Suppressor macrophage treated with lipopolysaccharide for 4 hours (primary cell): ENCODE data around the gene ATP6V1G3.
"Not testable (repeated sequence)": the region's sequence is repeated elsewhere in the genome, so short reads cannot be mapped to it uniquely, and the experiment has no call there.

Experiments used
- DNase-seq: peaks from one replicate; pipeline ENCODE4 v3.0.0-alpha.2; 2020

The ATP6V1G3 gene

DNA sequence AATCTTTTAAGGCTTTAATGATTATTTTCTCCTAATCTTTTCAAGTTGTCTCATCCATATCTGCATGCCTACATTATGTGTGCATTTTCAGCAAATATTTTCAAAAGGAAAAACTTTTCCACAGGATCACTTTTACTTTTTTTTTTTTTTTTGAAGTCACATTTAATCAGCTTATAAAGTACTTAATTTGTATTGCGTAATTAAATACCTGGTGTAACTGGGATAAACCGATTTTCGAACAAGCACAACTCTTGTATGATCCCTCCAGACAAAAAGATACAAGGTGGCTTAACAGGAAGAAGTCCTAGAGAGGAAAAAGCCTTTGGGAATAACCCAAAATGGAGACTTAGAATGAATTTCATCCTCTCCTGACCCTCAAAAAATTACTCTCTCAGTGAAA, 1.3 kb upstream of the ATP6V1G3 start:
- no peak for DNase-seq

DNA sequence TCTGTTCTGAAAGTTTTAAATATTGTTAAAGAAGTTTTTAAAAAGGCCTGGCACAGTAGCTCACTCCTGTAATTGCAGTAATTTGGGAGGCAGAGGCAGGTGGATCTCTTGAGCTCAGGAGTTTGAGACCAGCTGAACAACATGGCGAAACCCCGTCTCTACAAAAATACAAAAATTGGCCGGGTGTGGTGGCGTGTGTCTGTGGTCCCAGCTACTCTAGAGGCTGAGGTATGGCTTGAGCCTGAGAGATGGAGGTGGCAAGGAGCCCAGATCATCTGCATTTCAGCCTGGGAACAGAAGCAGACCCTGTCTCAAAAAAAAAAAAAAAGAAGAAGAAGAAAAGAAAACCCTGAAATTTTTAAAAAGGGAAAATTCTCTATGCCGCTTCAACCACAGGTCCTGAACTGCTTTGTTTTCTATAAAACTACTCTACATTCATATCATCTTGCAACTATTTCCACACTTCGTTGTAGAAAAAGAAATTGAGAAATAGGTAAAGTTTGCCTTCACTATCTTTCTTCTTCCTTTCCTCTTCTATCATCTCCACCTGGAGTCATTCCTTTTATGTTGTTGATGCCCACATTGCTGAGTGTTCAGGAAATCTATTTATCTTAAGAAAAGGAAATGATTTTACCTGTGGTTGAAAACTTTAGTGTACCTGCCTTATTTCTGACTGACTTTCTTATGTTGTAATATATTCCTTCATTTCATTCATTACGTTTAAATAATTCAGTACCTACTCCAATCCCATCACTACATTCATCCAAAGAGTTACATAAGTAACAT, 1.7 kb downstream of the ATP6V1G3 start:
- no peak for DNase-seq

DNA sequence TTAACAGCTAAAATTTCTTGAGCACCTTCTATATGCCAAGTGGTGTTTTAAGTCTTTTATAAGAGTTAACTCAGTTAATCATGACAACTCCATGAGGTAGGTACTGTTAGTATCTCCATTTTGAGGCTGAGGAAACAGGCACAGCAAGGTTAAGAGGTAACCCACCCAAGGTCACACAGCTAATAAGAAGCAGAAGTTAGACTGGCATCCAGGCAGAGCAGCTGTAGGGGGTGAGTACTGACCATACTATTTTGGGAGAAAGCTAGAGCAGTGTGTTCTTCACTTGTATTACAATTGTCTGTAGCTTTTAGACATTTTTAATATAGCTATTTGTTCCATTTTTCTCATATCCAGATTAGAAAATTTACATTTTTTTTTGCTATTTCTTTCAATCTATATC, 4.8 kb downstream of the ATP6V1G3 start:
- no peak for DNase-seq

DNA sequence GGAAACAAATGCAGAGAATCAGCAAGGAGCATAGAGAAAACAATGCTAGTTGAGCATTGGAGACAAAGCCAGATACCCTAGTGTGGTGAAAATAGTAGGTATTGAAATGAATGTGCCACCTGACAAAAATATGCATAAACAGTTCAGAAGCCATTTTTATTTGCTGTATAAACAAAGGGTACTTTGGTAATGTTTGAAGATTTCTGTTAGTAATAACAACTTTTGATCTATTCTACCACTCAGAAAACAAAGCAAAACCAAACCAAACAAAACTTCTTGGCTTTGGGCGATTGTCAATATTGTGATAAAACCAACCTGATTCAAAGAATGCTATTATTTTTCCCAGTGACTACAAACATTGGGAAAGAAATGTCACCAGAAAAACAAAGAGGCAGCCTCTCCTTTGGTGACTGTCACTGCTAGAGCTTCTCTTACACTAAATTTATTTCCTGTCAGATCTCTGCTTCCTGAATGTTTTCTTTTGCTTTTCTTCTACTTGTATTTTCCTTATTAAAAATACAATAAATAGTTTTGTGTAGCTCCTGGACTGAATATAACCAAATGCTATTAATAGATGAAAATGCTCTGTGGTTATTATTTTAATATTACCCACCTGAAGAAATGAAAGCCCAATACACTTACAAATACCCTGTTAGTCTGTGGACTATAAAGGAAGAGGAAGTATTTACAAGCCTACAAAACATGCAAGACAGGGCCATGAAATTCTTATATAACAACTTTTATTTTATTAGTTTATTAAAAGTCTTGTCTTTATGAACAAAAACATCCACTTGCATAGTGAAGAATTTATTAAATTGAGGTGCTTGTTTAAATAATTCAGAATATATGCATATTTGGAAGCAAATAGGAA, 5.7 kb downstream of the ATP6V1G3 start:
- DNase-seq: no peak

DNA sequence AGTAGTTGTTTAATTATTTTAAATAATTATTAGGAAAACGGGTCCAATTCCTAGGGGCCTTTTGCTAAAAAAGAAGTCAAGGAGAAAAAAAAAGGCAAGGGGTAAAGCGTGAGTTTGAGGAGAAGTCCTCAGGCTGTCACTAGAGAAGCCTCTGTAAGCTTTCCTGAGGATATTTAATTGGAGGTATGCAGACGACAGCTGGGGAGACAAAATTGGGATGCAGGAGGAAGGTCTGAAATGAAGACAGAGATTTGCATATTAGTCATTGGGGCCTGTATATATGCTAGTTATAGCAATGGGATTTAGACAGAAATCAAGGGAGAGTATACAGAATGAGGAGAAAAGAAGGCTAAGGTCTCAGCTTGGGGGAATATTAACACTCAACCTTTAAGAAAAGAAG, 8.6 kb downstream of the ATP6V1G3 start:
- no peak for DNase-seq

DNA sequence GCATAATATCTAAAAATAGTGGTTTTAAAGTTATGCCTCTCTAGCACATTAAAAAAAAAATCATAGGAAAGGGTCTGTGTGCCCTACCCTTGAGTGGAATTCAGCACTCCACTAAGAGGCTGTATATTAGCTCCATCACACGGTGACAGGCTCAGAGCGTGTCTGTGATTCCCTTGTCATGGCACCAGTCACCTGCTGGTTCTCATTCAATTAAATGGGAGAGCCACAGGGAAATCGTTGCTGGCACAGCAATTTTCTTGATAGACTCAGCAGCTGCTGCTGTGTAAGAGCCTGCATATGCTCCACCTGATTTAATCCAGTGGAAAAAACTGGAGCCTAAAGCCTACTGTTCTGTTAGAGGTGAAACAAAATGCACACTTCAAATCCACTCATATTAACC, 9.5 kb downstream of the ATP6V1G3 start:
- no peak for DNase-seq

DNA sequence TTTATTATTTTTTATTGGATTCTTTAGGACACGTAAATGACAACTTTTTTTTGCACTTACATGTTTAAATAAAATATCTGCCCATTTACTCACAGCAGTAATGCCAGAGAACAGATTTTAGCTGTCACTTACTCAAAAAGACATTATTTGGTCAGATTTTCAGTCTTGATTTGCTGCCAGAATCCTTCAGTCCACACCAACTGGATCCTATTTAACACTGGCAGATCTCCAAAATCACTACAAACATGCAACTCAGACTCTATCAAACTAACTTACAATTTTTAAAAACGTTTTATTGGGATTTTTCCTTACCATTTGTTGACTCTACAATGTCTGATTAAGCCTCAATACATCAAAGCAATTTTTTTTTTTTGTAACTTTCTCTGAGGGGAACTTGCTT, 11.1 kb downstream of the ATP6V1G3 start:
- DNase-seq: no peak

DNA sequence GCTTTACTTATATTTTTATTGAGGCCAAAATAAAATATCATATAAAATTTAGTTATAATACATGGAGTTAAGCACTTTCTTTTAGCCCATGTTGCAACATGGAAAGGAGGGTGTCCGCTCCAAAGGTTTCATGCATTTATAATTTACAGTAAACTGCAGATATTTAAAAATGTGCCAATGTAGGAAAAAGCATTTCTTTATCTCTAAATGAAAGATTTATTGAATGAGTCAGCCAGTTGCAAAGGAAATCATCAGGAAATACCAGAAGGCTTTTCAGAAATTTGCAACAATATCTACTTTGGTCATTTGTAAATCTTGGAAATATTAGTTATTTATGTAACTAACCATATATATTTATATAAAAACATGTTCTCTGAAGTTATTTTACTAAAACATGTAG, 12.1 kb downstream of the ATP6V1G3 start:
- DNase-seq: no peak

DNA sequence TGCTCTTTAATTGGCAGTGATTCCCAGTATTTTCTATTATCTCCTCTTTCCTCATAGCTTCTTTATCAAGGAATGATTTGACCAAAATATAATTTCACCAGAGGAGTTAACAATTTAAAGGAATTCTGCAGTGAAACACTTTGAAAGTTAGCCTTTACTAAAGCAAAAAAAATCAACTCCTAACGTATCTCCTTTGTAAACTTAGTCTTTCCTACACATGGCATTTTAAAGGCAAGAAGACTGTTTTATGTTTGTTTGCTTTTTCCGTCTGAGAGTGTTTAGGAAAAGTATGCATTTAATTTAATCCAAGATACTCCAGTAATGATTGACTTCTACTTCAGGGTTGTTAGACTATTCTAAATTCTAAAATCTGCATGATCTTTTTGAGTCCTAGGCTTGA, 15.9 kb downstream of the ATP6V1G3 start:
- DNase-seq: no peak

DNA sequence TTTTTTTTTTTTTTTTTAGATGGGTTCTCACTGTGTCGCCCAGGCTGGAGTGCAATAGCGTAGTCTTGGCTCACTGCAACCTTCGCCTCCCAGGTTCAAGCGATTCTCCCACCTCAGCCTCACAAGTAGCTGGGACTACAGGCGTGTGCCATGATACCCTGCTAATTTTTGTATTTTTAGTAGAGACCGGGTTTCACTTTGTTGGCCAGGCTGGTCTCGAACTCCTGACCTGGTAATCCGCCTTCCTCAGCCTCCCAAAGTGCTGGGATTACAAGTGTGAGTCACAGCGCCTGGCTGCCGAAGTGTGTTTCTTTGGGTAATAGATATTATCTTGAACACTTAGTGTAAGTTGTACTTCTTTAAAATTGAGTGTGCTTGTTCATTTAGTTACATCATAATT, 16.4 kb downstream of the ATP6V1G3 start:
- DNase-seq: not testable (repeated sequence)

DNA sequence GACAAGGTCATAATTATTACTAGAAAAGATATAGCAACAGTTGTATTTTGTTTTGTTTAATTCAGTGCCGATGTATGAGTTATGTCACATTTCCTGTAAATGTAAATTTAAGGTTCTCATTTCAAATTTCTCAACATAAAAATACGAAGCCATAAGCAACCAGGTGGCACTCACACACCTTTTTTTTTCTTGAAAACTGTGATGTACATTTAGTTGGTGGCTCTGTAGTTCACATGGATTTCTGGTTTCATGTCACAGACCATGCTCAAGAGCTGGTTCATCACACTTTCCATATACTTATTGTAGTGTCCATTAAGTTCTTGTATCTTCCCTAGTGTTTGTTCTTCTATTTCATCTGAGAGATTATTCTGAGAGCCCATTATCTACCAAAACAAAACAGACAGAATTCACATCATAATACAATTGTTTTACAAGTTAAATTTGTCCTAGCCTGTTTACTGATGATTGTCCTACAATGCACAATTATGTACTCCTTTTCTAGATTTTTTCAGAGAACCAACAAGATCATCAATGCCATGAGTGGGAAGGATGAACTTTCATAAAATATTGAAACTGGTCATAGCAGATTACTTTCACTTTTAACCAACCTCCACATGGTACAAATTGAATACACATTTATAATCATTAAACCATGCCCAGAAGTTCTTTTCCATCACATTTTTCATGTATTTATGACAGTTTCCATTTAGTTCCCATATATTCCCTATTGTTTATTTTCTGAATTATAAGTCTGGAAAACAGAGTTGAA, 17.1 kb downstream of the ATP6V1G3 start:
- no peak for DNase-seq

DNA sequence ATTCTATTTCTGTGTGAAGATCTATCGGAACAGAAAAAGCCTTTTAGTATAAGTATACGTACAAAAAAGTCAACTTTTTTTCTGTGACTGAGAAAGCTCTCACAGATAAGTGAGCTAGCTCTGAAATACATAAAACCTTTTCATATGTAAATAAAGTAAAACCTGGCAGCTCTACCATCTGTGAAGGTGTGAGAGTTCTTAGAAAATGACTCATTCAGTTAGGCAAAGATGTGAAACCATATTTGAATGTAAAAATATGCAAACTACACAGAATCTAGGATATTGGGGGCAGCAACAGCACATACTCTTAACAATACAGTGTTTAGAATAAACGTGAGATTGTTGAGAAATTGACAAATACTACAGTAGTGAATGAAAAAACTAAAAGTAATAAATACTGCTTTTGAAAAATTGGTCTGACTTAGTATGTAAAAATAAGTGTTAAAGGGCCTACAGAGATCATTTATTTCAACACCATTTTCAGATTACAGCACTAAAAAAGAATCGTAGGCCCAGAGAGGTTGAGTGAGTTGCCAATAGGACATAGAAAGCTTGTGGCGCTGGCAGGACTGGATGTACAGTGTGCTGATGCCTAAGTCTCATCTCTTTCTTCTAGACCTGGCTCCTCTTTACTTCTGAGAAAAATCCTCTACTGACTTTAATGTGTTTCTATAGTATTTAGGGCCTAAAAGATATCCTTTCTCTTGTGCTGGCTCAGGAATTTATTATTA, 19.8 kb downstream of the ATP6V1G3 start:
- DNase-seq: no peak

DNA sequence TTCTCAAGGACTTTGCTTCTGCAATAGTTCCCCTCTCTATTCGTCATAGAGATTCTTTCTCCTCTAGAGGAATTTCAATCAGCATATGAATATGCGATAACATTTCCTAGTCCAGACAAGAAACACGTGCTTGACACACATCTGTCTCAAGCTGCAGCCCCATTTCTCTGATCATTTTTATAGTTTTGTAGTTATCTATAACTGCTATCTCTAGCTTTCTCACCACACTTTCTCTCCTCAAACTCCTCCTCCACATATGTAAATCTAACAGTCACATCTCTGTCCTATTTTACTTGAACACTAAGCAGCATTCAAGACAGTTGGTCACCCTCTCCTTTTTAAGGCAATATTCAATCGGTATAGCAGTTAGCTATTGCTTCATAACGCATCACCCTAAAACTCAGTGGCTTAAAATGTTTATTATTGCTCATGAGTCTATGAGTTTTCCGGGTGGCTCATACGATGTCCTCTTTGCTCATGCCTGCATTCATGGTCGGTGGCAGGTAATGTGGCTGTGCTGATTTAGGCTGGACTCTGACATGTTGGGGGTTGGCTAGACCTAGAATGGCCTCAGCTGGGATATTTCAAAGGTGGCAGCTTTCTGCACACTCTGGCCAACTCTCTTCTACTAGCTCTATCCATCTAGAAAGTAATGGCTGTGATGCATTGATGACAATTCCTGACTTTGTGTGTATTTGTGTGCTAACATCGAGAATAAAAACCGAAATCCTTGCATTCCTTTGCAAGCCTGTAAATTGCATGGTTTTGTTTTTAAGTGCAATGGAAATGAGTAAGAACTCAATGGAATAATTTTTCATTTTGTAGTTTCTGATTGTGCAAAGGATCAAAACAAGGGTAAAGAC, 20.6 kb downstream of the ATP6V1G3 start:
- DNase-seq: no peak

DNA sequence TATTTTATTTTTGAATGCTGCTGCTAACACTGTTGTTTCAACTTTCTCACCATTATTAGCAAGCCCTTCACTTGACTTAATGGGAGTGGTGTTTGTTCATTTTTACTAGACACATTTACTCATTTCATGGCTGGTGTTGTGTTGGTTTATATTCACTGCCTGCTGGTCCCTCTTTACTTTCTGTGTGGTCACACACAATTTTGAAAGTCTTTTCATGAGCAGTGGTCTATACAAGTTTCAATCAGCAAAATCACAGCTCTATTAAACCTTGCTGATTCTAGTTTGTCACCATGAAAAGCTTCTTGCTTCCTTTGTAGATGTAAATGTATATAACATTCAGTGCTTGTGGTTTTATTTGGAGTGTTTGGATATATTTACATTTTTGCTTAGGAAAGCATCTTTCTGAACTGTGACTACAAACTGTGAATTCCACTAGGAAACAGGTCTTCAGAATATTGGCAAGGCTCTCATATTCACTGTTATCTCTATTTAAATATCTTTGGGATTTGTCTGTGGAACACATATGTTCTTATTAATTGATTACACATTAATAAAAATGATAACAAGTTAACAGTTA, 22.8 kb downstream of the ATP6V1G3 start:
- DNase-seq: no peak

DNA sequence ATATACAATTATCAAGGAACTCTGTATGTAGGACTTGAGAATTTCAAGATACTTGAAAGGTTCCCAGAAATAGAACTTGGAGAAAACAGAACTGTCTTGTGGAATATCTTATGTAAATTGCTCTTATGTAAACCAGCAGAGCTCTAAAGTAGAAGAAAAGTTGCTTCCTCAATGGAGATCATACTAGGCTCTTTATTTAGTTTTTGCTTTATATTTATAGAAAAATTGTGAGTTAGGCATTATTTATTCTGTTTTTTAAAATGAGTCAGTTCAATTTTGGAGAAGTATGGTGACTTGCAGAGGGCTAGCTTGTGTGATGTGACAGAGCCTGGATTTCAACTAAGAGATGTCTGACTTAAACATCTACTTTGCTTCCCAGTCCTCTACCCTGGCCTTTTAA, 40.4 kb downstream of the ATP6V1G3 start:
- DNase-seq: peak; percentile 54

DNA sequence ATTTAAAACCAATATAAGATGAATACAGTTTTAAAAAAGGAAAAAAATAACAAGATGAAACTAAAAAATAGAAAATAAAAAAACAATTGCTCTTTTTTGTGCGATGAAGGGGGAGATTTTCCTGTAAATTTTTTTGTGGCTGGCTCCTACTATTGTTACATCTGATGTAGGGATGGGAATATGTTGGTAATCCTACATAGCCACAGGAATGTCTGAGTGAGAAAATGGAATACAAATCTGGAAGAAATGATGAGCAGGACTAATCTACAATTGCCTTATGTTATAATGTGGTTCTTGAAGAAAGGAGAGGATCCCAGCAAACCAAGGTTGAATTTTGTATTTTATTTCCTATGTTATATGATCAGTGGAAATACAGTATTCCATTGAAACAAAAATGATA, 40.9 kb downstream of the ATP6V1G3 start:
- no peak for DNase-seq

DNA sequence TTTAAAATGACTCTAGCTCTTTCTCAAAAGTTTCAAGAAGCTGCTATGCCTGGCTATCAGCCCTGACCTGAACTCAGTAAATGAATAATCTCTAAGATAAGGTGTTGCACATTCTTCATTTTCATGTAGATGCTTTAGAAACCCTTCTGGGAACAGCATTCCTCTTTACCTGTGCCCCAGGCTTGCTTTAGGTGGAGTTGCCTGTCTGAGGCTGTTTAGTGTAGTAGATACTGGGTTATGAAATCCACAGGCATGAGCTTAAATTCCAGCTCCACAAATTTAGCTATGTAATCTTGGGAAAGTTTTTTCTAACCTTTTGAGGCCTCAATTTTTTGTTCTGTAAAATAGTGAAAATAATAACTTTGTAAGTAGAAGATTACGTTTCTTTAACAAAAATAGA, 41.6 kb downstream of the ATP6V1G3 start:
- DNase-seq: no peak

DNA sequence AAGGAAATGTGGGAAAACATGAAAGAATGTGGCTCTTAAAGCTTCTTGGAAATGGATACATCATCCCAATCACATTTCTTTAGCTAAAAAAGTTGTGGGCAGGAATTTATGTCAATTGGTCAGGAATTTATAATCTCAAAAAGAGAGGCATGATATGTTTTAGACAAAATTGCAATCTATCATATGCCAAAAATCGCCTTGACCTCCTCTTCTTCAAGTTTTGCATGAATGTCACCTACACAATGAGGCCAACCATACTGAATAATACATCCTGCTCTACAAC, 42.4 kb downstream of the ATP6V1G3 start:
- DNase-seq: no peak

DNA sequence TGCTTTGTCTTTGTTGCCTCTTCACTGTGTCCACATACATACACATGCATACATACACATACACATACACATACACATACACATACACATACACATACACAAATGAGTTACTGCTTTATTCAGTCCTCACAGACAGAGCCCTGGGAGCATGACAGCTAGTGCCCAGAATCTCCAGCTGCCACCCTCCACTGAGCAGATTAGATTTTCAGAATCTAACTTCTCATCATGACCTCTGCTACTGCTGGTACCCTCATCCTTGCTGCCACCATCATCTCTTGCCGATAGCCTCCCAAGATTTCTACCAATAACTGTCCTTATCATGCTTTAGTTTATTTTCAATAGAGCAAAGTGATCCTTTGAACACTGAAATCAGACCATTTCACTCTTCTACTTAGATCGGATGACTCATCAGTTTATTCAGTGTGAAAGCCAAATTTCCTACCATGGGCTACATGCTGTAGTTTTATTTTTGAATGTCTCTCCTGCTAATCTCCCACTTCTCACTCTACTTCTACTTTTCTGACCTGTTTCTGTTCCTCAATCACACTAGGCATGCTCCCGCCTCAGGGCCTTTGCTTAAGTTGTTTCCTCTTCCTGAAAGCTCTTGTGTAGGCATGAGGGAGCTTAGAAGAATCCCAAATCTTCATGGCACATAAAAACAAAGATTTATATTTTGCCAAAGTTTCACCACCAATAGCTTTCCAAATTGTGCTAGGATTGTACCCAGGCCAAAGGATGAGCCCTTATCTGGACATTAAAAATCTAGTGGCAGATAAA, 43.0 kb downstream of the ATP6V1G3 start:
- peak; percentile 86 for DNase-seq

DNA sequence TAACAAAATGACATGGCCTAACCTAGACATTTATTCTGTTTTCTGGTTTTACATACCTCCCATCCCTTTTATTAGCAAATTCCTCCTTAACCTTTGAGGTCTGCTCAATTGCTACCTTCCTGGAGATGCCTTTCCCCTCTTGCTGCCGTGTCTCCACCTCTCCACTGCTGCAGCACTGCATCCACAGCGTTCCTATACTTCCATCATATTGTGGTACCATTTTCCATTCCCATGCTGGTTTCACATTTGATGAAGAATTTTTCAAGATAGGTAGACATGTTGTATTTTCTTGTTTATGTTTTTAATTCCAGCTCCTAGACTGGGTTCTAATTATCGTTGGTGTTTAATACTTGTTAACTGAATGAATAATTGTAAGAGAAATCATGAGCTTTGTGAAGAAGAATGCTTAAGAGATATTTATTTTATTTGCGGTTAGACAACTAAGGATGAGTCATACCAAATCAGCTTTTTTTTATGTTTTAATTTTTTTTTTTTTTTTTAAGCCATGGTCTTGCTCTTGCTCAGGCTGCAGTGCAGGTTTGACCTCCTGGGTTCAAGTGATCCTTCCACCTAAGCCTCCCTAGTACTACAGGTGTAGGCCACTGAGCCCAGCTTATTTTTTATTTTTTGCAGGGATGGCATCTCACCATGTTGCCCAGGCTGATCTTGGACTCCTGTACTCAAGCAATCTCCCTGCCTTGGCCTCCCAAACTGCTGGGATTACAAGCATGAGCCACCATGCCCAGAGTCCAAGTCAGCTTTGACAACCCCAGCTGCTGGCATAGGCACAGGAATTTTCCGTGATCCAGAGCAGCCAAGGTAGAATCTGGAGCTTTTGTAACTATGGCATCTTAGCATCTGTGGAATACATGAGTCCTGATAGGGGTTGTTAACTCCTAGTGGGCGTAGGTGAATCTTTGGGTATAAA, 44.0 kb downstream of the ATP6V1G3 start:
- DNase-seq: no peak
